Measurements from ENCODE around the gene PTCD2.
"Not testable (repeated sequence)": the region's sequence is repeated elsewhere in the genome, so short reads cannot be mapped to it uniquely, and the experiment has no call there.

PTCD2 gene

GRCh38 chr5:72307968-72308852 lies 12.0 kb upstream of the PTCD2 start:
- DNase-seq (ENCODE audit: insufficient read length, low spot score) (peak; percentile 90), FAIRE-seq (peak; percentile 99)
- TF ChIP-seq PAX5 (IDR thresholded peaks at IDR 0.05; ENCODE audit: insufficient read depth, low read length, severe bottlenecking) (no peak), POLR2AphosphoS5 (IDR thresholded peaks at IDR 0.05; ENCODE audit: low read depth, low read length) (peak; percentile 99), SPI1 (IDR thresholded peaks at IDR 0.05; ENCODE audit: low read depth, low read length) (no peak), TAF1 (IDR thresholded peaks at IDR 0.05; ENCODE audit: low read depth, low read length) (peak; percentile 87), POLR2A (IDR thresholded peaks at IDR 0.05; ENCODE audit: low read depth, low read length) (peak; percentile 99), POU2F2 (IDR thresholded peaks at IDR 0.05; ENCODE audit: low read depth, low read length) (peak; percentile 82)

- no peak for DNase-seq (ENCODE audit: insufficient read length, low spot score)
- FAIRE-seq: no peak
- TF ChIP-seq POLR2A (IDR thresholded peaks at IDR 0.05; ENCODE audit: low read depth, low read length) (no peak), TAF1 (IDR thresholded peaks at IDR 0.05; ENCODE audit: low read depth, low read length) (no peak), POLR2AphosphoS5 (IDR thresholded peaks at IDR 0.05; ENCODE audit: low read depth, low read length) (no peak), POU2F2 (IDR thresholded peaks at IDR 0.05; ENCODE audit: low read depth, low read length) (no peak), PAX5 (IDR thresholded peaks at IDR 0.05; ENCODE audit: insufficient read depth, low read length, severe bottlenecking) (no peak), SPI1 (IDR thresholded peaks at IDR 0.05; ENCODE audit: low read depth, low read length) (no peak)
Measured at GRCh38 chr5:72308853-72309191, 11.4 kb upstream of the PTCD2 start.

- no peak for FAIRE-seq
- TF ChIP-seq POU2F2 (IDR thresholded peaks at IDR 0.05; ENCODE audit: low read depth, low read length) (no peak), PAX5 (IDR thresholded peaks at IDR 0.05; ENCODE audit: insufficient read depth, low read length, severe bottlenecking) (no peak), SPI1 (IDR thresholded peaks at IDR 0.05; ENCODE audit: low read depth, low read length) (no peak), TAF1 (IDR thresholded peaks at IDR 0.05; ENCODE audit: low read depth, low read length) (no peak), POLR2A (IDR thresholded peaks at IDR 0.05; ENCODE audit: low read depth, low read length) (no peak), POLR2AphosphoS5 (IDR thresholded peaks at IDR 0.05; ENCODE audit: low read depth, low read length) (no peak)
- no peak for DNase-seq (ENCODE audit: insufficient read length, low spot score)
Measured at GRCh38 chr5:72313141-72313540, 7.0 kb upstream of the PTCD2 start.

- FAIRE-seq (no peak), DNase-seq (ENCODE audit: insufficient read length, low spot score) (no peak)
- TF ChIP-seq SPI1 (IDR thresholded peaks at IDR 0.05; ENCODE audit: low read depth, low read length) (no peak), TAF1 (IDR thresholded peaks at IDR 0.05; ENCODE audit: low read depth, low read length) (no peak), POLR2A (IDR thresholded peaks at IDR 0.05; ENCODE audit: low read depth, low read length) (no peak), POLR2AphosphoS5 (IDR thresholded peaks at IDR 0.05; ENCODE audit: low read depth, low read length) (no peak), POU2F2 (IDR thresholded peaks at IDR 0.05; ENCODE audit: low read depth, low read length) (no peak), PAX5 (IDR thresholded peaks at IDR 0.05; ENCODE audit: insufficient read depth, low read length, severe bottlenecking) (no peak)
Measured at GRCh38 chr5:72314571-72315172, 5.5 kb upstream of the PTCD2 start.

- FAIRE-seq; DNase-seq (ENCODE audit: insufficient read length, low spot score): not testable (repeated sequence)
Measured at GRCh38 chr5:72319435-72319975, 668 bp upstream of the PTCD2 start.

GRCh38 chr5:72324189-72324825 lies 4.1 kb downstream of the PTCD2 start:
- no peak for TF ChIP-seq POLR2A (IDR thresholded peaks at IDR 0.05; ENCODE audit: low read depth, low read length)
- TF ChIP-seq POU2F2 (IDR thresholded peaks at IDR 0.05; ENCODE audit: low read depth, low read length): no peak
- no peak for TF ChIP-seq SPI1 (IDR thresholded peaks at IDR 0.05; ENCODE audit: low read depth, low read length)
- no peak for TF ChIP-seq POLR2AphosphoS5 (IDR thresholded peaks at IDR 0.05; ENCODE audit: low read depth, low read length)
- no peak for TF ChIP-seq TAF1 (IDR thresholded peaks at IDR 0.05; ENCODE audit: low read depth, low read length)
- TF ChIP-seq PAX5 (IDR thresholded peaks at IDR 0.05; ENCODE audit: insufficient read depth, low read length, severe bottlenecking): no peak
- DNase-seq (ENCODE audit: insufficient read length, low spot score) (no peak), FAIRE-seq (no peak)

- FAIRE-seq: no peak
- no peak for TF ChIP-seq POU2F2 (IDR thresholded peaks at IDR 0.05; ENCODE audit: low read depth, low read length)
- no peak for TF ChIP-seq SPI1 (IDR thresholded peaks at IDR 0.05; ENCODE audit: low read depth, low read length)
- no peak for TF ChIP-seq PAX5 (IDR thresholded peaks at IDR 0.05; ENCODE audit: insufficient read depth, low read length, severe bottlenecking)
- TF ChIP-seq POLR2AphosphoS5 (IDR thresholded peaks at IDR 0.05; ENCODE audit: low read depth, low read length): no peak
- no peak for TF ChIP-seq TAF1 (IDR thresholded peaks at IDR 0.05; ENCODE audit: low read depth, low read length)
- TF ChIP-seq POLR2A (IDR thresholded peaks at IDR 0.05; ENCODE audit: low read depth, low read length): no peak
- DNase-seq (ENCODE audit: insufficient read length, low spot score): no peak
Measured at GRCh38 chr5:72325566-72326305, 5.6 kb downstream of the PTCD2 start.

- no peak for FAIRE-seq
- DNase-seq (ENCODE audit: insufficient read length, low spot score): no peak
- no peak for TF ChIP-seq SPI1 (IDR thresholded peaks at IDR 0.05; ENCODE audit: low read depth, low read length)
- no peak for TF ChIP-seq TAF1 (IDR thresholded peaks at IDR 0.05; ENCODE audit: low read depth, low read length)
- no peak for TF ChIP-seq PAX5 (IDR thresholded peaks at IDR 0.05; ENCODE audit: insufficient read depth, low read length, severe bottlenecking)
- no peak for TF ChIP-seq POU2F2 (IDR thresholded peaks at IDR 0.05; ENCODE audit: low read depth, low read length)
- no peak for TF ChIP-seq POLR2AphosphoS5 (IDR thresholded peaks at IDR 0.05; ENCODE audit: low read depth, low read length)
- TF ChIP-seq POLR2A (IDR thresholded peaks at IDR 0.05; ENCODE audit: low read depth, low read length): no peak
Measured at GRCh38 chr5:72326306-72326649, 6.1 kb downstream of the PTCD2 start.

- peak; percentile 61 for FAIRE-seq
- DNase-seq (ENCODE audit: insufficient read length, low spot score): no peak
Measured at GRCh38 chr5:72328172-72328571, 8.0 kb downstream of the PTCD2 start.

More at GRCh38 chr5:72328172-72328571, 8.0 kb downstream of the PTCD2 start:
- no peak for TF ChIP-seq POLR2A (IDR thresholded peaks at IDR 0.05; ENCODE audit: low read depth, low read length)
- no peak for TF ChIP-seq TAF1 (IDR thresholded peaks at IDR 0.05; ENCODE audit: low read depth, low read length)

Measured in GM12891 (cell line).